NCI-H2196 treated with DMSO at 0.1 percent for 48 hours (cell line): ENCODE data around the gene ZNF385D.

Experiments
- DNase-seq: peaks from one replicate; lab custom pipeline; 2025; ENCODE audit not compliant: unreplicated experiment; lab: John Stamatoyannopoulos, UW

ZNF385D gene

DNA sequence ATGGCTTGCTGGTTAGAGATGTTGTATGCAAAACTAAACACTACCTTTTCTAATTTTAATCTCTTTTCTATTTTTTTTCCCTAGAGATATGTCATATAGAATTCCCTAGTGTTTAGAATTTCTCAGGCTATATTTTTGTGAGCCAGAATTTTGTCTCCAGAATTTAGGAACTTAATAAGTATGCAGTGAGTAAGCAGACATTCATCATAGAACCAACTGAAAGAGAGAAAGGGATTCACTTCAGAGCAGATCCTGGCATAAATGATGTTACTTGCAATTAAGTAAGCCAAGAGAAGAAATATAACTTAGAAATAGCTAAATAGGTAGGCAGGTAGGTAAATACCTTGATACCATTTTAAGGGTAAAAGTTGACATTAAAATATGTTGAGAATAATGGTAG, 288.9 kb downstream of the ZNF385D start:
- DNase-seq: no peak

DNA sequence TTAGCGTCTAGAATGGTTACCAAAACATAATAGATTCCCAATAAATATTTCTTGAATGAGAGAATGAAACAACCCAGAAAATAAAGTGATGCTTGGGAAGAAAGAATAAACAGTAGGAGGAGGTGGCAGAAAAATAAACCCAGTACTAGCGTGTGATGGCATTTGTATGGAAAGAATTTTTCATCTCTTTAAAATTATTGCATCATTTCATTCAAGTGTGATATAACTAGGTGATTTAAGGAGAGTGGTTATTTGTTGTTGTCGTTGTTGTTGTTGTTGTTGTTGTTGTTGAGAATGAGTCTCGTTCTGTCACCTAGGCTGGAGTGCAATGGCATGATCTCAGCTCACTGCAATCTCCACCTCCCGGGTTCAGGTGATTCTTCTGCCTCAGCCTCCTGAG, 293.9 kb downstream of the ZNF385D start:
- DNase-seq: no peak

DNA sequence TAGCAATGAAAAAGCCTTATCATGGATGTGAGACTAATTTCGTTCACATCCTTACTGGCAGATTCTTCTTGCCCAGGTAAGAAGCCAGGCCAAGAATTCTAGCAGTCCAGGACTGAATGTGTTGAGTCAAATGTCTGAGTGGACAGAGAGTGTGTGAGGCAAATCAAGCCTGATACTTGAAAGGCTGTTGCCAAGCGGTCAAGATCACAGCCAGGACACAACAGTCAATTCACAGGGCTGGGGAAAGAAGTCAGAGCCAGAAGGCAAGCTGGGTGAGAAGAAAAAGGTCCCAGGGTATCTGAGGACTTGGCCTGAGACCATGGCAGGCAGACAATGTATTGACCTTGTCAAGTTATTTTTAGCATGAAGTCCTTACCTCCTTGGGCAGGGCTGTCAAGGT, 301.3 kb downstream of the ZNF385D start:
- no peak for DNase-seq

DNA sequence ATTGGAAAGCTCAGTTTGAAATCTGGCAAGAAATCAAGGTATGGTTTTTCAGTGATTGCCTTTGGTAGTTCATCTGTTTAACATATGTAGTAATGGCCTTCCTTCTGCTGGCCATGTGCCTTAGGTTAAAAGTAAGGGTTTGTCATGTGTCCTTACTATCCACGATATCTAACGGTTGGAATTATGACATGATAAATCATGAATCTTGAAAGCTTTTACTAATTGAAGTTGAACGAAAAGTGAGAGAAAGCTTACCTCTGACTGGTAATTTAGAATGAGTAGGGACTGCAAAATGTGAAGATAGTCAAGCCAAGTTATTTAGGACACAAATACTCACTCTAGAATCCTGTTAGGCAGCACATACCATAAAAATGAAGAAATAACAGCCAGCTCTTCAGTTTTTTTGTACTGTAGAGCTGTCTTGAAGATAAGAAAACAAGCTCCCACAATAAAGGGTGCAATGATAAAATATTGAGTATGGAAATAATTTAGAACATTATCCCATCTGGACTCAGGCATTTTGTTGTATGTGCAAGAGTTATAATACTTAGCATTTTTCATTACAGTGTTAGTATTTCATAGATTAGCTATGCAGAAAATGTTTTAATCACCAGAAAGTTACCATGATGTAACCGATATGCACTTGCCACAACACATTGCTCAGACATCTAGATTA, 303.4 kb downstream of the ZNF385D start:
- no peak for DNase-seq

DNA sequence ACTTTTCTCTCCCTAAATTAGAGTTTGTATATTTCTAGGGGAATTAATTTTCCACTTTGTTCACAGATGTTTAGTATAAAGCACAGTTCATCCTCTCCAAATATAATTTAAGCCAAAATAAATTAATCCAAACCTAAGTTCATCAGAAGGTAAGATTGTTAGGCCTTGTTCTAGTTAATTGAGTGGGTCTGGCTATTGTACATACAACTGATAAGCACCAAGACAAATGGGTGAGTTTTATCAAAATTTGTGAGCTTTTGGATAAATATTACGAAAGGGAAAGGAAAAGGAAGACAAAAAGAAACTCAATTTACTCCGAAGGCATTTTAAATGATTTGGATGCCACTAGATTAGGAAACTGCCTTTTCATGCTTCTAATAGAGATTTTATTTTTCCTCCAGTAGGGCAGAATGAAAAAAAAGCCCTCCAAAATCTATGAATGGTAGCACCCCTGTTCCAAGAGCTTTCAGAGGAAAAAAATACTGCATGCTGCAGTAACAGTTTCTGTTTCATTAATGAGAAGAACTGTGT, 304.0 kb downstream of the ZNF385D start:
- DNase-seq: no peak

DNA sequence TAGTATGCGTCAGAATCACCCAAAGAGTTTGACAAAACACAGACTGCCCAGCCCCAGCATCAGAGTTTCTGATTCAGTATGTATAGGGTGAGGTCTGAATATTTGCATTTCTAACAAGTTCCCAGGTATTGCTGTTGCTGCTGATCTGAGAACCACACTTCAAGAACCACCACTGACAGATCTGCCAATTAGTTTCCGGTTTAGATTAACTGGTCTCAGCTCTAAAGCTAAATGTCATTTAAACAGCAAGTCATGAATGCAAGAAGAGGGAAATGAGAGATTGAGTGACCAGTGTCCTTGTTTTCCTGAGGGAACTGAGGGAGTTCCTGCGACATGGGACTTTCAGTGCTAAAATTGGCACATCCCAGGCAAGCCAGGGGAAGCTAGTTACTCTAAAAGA, 305.0 kb downstream of the ZNF385D start:
- DNase-seq: no peak

DNA sequence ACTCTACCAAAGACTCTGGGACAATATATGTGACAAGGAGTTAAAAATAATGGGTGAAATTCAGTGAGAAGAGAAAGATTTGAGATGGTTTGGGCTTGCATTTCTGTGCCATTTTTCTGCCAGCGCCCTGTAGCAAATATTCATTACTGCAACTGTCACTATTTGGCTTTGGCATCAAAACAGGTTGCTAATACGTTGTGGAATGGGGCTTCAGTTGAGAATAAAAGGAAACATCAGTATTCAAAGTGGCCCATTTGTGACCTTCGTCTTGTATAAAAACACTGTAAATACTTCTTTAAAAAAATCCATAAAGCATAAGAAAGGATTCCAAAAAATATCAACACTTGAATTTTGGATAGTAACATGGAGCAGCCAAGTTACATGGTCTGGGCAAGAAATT, 309.2 kb downstream of the ZNF385D start:
- no peak for DNase-seq

DNA sequence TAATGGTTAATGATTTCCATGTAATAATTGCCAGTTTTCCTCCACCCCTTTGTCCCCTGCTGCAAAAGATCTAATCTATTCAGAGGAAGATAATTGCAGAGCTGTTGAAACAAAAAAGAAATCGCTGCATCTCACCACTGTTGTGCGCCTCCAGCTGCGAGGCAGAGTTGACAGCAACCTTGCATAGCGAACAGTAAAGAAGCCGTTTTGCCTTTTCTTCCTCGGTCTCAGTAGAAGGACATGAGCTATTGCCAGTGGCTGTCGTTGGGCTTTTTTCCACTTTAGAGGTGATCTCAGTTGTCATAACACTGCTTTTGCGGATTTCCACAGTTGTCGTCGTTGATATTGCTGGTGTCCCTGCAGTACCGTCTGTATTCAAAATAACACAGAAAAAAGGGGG, 314.2 kb downstream of the ZNF385D start:
- no peak for DNase-seq

DNA sequence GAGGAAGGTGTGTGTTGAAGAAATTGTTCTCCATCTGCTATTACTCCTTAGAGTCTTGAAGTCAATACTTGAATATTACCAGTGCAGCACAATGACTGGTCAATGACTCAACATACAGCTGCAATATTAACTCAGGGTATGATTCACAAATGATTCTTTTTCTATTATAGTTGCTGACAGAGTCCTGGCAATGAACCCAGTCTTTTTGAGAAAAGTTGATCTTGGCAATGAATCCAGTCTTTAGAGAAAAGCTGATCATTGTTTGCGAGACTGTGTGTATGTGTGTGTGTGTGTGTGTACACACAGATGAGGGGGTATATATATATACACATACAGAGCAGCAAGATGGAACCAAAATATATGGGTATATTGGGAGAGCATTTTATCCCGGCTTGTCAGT, 315.1 kb downstream of the ZNF385D start:
- no peak for DNase-seq

DNA sequence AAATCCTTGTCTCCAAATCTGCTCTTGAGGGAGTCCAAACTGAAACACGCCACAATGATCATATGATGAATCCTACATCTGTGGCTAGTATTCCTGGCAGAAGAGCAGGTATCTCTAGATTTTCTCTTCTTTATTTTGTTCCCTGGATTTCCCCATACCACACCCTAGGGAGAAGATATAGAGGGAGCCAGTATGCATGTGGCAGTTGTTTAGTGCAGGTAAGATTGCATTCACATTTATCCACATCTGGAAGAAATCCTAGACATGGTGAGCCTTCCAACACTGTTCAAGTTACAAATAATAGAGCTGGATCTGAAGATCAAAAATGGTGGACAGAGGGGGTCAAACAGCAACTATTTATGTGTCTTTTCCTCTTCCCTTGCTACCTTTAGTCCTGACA, 316.7 kb downstream of the ZNF385D start:
- DNase-seq: no peak

DNA sequence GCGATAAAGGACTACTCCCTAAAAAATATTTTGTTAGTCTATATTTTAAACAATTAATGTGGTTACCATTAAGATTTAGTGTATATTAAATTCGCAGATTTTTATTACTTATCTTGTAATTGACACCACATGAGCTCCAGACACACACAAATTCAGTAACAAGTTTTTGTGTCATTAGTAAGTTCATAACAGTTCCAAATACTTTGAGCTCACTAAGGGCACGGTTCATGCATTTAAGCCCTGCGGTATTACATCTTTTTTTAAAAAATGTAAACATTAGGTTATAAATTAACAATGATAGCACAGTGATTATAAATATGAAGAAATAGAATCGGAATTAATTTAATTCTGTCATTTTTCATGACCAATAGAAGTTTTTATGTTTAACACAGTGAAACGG, 317.3 kb downstream of the ZNF385D start:
- no peak for DNase-seq

DNA sequence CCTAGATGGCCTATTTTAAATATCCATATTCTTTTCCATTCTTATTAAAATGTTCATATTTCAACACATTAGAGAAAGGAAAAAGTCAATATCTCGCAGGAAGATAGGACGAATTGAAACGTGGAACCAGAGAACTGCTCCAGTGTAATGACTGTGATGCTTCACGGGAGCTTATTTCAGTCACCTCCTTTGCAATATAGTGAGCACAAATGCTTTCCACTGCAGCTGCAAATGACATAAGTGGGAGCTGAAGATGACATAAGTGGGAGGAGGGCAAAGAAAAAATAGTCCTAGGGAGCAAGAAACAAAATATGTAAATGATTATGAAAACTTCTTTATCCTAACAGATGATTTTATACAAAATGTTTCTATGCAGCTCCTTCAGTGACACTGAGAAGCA, 324.1 kb downstream of the ZNF385D start:
- no peak for DNase-seq

DNA sequence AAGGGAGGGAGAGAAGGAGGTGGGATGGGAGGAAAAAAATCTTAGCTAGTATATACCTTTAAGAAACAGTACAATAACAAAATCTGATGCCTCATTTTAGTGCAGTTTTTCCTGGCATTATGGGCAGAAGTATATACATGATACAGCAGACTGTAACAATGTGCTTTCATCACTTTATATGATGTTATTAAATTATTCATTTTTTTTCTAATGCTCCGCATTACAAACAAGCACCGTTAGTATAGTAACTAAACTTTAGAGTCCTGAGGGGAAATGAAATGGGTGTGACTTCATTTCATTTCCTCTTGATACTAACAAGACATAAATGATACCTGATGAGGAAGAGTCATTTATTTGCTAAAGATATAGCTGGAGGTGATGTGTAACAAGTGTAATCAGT, 325.3 kb downstream of the ZNF385D start:
- DNase-seq: no peak

DNA sequence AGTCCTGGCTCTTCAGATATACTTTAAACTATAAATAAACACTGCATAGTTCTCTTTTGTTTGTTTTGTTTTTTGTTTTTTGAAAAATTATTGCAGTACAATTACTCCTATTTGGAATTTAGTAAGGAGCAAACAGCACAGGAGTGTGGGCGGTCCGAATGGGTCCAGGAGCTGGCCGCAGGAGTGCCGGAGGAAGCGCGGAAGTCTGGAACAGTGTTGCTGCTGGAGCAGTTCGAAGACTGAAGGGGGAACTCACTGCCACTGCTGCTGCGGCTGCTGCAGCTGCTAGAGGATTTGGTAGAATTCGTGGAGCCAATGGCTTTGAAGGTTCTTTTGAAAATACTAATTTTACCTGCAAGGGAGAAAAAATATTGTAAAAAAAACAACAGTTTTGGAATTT, 329.9 kb downstream of the ZNF385D start:
- DNase-seq: no peak

DNA sequence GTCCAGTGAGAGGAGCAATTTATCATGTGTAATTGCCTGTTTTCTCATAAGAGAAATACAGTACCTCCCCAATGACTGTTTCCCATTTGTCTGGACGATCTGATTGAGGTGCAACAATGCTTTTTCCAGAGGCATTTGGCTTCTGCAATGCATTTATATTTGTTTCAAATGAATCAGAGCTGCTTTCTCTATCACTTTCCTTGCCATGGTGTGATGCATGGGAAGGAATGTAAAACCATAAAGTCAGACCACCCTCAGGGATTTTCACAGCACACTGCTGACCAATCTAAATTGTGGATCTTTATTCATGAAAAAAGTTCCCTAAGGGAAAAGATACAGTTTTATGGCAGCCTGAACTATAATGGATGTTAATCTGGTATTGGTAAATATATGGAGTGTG, 333.0 kb downstream of the ZNF385D start:
- no peak for DNase-seq

DNA sequence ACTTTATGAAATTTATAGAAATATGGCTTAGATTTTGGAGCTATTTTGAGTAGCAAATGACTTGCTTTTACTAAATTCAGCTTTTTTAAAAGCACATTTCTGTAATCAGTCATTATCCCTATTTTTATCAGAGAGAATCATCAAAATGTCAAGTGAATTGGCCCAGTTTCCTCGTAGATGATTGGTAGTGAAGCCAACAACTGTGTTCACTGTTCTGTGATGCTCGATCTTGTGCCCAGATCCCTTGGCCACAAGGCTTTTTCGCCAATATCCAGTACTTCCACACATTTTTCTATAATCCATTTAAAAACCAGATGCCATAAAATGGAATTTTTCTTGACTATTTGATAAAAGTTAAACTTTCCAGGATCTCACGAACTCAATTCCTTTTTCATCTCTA, 336.5 kb downstream of the ZNF385D start:
- DNase-seq: no peak

DNA sequence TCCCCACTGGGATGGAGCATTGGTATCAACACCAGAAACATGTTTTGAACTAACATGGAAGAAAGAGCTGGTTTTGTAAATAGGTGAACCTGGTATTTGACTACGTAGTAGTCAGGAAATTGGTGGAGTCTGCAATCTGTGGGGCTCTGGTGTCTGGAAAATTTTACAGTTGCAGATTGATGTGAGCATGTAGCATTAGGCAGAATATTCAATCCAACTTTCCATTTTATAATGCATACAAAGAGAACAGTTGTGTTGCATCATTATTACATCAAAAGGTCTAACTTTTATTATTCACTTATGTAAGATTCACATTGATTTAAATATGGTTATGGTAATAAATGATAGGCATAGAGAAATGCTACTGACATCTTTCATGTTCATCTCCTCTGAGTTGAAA, 340.0 kb downstream of the ZNF385D start:
- DNase-seq: no peak

DNA sequence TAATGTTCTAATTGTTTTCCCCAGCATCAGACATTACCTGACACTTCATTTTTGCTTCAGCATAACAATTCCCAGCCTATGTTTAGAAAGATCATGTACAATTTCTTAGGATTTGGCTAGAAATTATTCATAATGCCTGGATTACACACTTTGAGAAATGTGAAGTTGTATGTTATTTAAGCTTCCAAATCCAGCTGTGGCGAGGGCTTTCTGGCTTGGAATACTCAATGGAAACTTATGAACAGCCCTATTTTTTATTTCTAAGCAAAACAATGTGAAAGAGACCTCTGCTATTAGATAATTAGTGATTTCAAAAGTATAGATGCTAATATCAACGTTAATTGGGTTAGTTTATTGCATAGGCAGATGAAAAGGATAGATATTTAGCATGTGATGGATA, 341.6 kb downstream of the ZNF385D start:
- no peak for DNase-seq

DNA sequence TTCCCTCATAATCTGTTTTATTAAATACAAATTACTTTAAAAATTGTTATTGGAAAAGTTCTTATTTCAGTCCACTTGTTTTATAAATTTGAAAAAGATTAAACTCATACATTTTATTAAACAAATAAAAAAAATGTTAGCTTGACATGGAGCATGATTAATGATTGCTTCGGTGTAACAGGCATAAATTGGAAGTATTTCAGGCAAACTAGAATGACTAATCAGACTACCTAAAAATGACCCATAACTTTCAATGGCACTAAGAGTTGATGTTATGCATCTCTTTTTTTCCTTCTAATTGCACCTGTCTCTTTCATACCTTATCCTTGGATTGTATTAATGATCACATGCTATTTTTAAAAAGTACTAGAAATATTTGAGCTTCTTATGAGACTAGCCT, 343.3 kb downstream of the ZNF385D start:
- DNase-seq: no peak

DNA sequence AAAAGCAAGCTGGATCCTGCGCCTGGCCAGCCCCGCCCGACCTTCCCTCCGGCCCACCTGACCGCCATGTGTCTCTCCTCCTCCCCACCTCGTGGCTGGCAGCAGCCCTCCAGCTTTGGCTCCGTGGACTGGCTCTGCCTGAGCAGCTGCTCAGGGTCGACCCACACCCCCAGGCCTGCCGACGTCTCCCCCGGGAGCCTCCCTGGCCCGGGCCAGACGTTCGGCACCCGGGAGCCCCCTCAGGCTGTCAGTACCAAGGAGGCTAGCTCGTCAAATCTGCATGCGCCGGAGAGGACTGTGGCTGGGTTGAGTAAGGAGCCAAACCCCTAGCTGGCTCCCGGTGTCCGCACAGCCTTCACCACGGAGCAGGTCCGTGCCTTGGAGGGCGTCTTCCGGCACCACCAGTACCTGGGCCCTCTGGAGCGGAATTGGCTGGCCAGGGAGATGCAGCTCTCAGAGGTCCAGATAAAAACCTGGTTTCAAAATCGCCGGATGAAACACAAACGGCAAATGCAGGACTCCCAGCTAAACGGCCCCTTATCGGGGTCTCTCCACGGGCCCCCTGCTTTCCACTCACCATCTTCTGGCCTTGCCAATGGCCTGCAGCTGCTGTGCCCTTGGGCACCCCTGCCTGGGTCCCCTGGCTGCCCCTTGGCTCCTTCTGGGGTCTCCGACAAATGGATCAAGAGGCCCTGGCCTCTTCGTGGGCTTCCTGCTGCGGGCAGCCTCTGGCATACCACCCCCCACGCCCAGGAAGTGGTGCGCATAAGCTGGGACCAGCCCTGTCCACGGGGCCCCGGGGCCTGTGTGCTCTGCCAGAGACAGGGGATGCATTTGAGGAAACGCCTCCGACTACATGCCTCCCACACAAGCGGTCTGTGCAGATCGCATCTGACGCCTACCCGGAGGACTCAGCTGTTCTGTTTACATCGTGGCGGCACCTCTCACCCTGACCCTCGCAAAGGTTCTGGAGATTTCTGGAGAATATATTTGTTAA, 345.0 kb downstream of the ZNF385D start:
- no peak for DNase-seq

DNA sequence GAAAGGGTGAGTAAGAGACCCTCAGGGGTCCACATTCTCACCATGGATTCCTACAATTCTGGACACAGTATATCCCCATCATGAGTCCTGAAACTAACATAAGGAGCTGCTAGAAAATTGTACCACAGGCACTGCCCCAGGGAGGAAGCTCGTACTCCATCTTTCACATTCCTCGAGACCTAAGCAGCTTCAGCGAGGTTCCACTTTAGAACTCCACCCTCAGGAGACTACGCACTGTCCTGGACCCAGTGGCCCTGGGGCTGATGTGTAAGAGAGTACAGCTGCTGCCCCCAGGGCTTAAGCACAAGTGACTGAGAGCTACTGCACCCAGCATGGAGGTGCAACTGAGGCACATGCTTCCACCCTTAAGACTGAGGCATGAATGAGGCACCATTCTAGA, 352.5 kb downstream of the ZNF385D start:
- DNase-seq: no peak

DNA sequence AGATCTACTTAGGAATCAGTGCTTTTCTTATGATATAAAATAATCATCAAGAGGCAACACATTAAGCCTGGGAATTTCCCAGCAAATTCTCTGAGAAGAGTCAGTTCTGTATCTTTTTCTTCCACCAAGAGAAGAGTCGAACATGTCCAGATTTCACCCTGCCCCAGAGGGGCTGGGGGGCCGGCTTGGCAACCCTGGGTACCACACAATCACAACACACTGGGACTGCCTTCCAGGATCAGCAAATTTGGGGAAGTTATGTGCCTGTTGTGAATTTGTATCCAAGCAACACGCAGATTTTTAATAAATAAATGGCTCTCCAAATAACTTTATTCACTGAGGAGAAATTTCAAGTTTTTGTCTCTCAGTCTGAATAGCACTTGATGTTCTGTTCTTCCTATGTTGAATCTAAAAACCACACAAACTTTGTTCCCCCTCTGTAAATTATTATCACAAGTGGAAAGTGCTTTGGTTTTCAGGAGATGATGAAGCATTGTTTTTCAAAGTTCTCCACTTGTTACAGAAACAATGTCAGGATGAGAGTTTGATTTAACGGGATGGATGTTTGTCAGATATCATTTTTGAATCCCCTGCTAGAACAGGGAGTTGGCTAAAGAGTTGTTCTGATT, 357.2 kb downstream of the ZNF385D start:
- no peak for DNase-seq
